NCI-H1436 treated with DMSO at 0.1 percent for 48 hours (cell line): Measurements from ENCODE around the gene TCP10L.
"Not testable (repeated sequence)": the region's sequence is repeated elsewhere in the genome, so short reads cannot be mapped to it uniquely, and the experiment has no call there.

Experiments used
- DNase-seq: peaks from one replicate; lab custom pipeline; 2025; lab: John Stamatoyannopoulos, UW

Gene TCP10L

GRCh38 chr21:32554832-32555638 is 30.3 kb downstream of the TCP10L start:
- no peak for DNase-seq

- no peak for DNase-seq
These were observed 35.4 kb downstream of the TCP10L start for GRCh38 chr21:32549886-32550285.

GRCh38 chr21:32549440-32549839 is 35.9 kb downstream of the TCP10L start:
- no peak for DNase-seq

- DNase-seq = no peak
These were observed 36.3 kb downstream of the TCP10L start for GRCh38 chr21:32548978-32549377.

- no peak for DNase-seq
These were observed 38.3 kb downstream of the TCP10L start for GRCh38 chr21:32547018-32547417.

GRCh38 chr21:32545948-32546441 is 39.3 kb downstream of the TCP10L start:
- no peak for DNase-seq

- no peak for DNase-seq
These were observed 40.6 kb downstream of the TCP10L start for GRCh38 chr21:32544697-32545096.

- DNase-seq = no peak
These were observed 41.3 kb downstream of the TCP10L start for GRCh38 chr21:32543975-32544374.

GRCh38 chr21:32543056-32543455 is 42.3 kb downstream of the TCP10L start:
- not testable (repeated sequence) for DNase-seq

- DNase-seq = no peak
These were observed 45.9 kb downstream of the TCP10L start for GRCh38 chr21:32539378-32539777.

GRCh38 chr21:32538147-32538792 is 47.1 kb downstream of the TCP10L start:
- DNase-seq = no peak

GRCh38 chr21:32537569-32537881 is 47.8 kb downstream of the TCP10L start:
- DNase-seq = no peak

- DNase-seq = no peak
These were observed 49.7 kb downstream of the TCP10L start for GRCh38 chr21:32535612-32536011.

GRCh38 chr21:32534113-32534512 is 51.2 kb downstream of the TCP10L start:
- no peak for DNase-seq

GRCh38 chr21:32533611-32534010 is 51.7 kb downstream of the TCP10L start:
- DNase-seq = no peak

- DNase-seq = no peak
These were observed 52.3 kb downstream of the TCP10L start for GRCh38 chr21:32533053-32533452.

- DNase-seq = no peak
These were observed 52.7 kb downstream of the TCP10L start for GRCh38 chr21:32532636-32533035.

- not testable (repeated sequence) for DNase-seq
These were observed 53.8 kb downstream of the TCP10L start for GRCh38 chr21:32531561-32531960.

GRCh38 chr21:32530809-32531208 is 54.5 kb downstream of the TCP10L start:
- DNase-seq = not testable (repeated sequence)

GRCh38 chr21:32529679-32530078 is 55.6 kb downstream of the TCP10L start:
- DNase-seq = no peak

- DNase-seq = no peak
These were observed 60.0 kb downstream of the TCP10L start for GRCh38 chr21:32525282-32525681.

- DNase-seq = no peak
These were observed 61.2 kb downstream of the TCP10L start for GRCh38 chr21:32523988-32524719.
